IPS-NIHi11 (cell line): Measurements from ENCODE around the gene KCNIP3.
A peak's percentile ranks its signal among the peaks of the same experiment; 100 is the strongest.

Source experiments
- DNase-seq: peaks from one replicate; pipeline ENCODE4 v3.0.0; 2012; ENCODE audit warnings: mixed read lengths, low spot score

Gene KCNIP3

DNA sequence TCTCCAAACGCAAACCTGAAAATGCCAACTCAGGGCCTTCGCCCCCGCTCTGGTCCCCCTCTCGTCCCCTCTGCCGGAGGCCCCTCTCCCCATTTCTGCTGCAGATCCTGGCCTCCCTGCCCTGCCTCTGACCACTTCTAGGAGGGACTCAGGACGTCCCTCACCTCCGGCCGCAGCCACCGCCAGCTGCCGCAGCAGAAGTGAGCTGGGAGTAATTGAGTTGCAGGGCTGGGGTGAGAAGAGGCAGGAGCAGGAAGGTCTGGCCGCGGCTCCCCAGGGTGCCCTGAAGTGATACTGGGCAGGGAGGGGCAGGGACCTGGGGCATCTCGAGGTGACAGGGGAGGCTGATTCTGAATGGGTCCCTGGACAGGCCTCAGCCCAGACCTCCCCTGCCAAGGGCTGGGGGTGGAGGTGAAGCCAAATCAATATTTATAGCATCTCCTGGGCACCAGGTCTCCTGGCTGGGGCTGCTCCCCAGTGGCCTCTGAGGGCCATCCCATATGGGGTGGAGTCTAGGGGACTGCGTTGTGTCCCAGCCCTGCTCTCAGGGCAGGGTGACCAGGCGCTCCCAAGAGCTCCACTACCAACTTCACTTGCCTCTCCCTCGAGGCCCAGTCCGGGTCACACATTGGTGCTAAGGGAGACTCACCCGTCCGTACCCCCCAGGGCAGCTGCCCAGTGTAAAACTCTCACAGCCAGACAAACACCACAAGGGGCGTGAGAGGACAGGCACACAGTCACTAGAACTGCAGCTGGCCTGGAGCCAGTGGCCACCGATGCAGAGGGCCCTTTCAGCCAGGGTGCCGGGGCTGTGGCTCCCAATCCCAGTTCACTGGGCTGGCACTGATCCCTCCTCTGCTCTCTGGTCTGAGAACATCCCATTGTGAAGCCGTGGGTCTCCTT is 33.0 kb downstream of the KCNIP3 start:
- DNase-seq = no peak

DNA sequence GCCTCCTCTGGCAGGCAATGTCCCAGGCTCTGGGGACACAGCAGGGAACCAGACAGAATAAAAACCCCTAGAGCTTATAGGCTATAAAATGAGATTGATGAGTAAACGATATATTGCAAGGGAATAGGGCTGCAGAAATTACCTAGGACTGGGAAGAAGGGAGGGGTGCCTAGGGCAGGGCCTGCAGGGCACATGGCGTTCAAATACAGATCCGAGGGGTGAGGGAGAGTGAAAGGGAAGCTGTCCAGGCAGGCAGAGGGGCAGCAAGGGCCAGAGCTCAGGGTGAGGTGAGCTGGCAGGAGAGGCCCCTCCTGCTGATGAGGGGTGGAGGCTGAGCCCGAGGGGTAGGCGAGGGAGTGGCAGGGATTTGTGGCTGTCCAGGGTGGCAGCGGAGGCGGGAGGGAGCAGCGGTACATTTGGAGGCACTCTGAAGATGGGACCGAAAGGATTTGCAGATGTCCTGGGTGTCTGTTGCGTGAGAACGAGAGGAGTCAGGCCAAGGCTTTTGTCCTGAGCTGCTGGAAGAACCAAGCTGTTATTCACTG is 33.7 kb downstream of the KCNIP3 start:
- DNase-seq = no peak

DNA sequence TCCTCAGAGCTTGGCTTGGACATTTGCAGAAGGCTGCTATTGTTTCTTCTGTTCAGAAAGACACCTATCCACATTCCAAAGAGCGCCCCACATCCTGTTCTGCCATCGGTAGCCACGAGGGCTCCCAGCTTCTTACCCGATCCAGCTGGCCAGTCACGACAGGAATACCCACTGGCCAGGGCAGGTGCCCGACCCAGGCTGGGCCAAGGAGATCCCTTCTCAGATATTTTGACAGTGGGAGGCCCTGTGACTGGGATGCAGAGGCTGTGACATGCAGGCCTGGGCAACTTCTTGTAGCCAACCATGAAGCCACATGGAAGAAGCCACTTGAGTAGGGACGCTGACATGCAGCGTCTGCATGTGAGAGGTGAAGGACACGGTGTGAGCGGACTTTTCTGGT is 34.5 kb downstream of the KCNIP3 start:
- no peak for DNase-seq

DNA sequence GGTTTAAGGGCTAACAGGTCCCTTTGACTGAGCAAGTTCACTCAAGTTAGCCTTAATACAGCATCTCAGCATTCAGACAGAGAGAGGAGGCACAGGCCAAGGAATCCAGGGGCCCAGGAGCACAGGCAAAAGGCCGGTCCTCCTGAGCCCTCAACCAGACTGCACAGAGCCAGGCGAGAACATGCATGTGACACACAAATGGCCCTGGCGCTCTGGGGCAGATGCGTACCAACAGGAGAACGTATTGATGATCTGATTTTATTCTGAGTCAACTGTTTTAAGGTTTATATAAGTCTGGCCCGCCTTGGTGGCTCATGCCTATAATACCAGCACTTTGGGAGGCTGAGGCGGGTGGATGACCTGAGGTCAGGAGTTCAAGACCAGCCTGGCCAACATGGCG is 34.9 kb downstream of the KCNIP3 start:
- DNase-seq = no peak

DNA sequence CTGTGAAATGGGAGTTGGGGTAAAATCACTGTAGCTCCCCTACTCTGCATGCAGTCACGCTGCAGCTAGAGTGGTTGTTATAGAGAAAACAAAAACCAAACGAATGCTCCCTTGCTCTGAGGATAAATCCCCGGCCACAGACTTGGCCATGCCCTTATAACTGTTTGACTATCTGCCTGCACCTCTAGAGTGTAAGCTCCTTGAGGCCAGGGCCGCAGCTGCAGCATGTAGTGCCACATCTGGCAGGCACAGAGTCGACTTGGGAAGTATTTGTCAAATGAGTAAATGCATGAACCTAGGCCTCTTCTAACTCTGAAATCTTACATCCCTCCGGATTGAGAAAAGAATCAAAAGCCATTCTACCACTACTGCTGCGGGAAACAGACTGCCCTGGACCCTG is 35.9 kb downstream of the KCNIP3 start:
- DNase-seq = no peak

DNA sequence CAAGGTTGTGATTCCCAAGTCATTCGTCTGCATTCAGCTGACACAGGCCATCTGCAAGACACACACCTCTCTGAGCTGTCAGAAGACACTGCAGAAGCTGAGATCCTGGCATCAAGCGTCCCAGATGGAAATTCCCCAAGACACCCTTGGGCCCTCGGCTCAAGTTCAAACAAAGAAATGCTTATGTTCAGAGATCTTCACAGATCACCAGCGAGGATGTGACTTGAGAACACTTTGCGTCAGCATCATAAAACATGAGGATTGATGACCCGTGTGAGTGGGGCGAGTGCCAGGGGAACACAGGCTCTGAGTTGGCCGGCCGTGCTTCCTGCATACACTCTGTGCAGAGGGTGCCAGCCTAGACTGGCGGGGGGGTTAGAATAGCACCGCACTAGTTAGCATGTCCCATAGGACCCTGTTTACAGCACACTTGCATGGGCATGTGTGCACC is 36.8 kb downstream of the KCNIP3 start:
- no peak for DNase-seq

DNA sequence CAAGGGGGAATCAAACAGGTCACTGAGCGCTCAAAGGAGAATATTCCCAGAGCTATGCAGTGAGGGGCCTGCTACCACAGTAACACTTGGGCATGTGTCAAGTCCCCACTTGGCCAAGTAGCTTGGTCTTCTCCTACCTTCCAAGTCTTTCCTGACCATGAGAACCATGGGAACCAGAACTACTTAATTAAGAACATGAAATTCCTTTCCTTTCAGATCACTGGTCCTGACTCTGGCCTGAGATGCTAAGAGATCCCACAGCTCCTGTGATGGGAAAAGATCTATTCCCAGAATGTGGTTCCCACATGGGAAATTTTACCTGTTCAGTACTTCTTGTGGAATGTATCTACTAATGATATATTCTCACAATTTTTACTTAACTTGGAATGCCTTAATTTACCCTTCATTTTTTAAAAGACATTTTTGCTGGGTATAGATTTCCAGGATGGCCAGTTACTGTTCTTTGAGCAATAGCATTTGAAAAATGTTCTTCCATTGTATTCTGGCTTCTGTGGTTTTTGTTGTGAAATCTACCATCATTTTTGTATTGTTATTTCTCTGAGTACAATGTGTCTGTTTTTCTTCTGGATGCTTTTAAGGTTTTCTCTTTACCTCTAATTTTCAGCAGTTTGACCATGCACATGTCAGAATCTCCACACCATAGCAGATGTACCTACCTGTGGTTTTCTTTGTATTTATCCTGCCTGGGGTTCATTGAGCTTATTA is 37.9 kb downstream of the KCNIP3 start:
- DNase-seq = no peak

DNA sequence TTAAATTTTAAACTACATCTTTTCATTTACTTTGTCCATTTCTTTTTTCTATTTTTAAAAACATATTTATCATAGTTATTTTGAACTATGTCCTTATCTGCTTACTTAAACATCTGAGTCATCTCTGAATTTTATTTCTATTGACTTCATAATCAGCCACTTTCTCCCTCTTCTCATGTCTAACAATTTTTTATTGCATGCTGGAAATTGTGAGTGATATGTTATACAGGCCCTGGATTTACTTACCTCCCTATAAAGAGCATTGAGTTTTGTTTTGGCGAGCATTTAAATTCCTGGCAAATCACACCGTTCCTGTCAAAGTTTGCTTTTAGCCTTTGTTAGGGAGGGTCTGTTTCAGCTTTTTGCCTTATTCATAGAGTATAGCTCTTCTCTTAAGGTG is 39.3 kb downstream of the KCNIP3 start:
- no peak for DNase-seq

DNA sequence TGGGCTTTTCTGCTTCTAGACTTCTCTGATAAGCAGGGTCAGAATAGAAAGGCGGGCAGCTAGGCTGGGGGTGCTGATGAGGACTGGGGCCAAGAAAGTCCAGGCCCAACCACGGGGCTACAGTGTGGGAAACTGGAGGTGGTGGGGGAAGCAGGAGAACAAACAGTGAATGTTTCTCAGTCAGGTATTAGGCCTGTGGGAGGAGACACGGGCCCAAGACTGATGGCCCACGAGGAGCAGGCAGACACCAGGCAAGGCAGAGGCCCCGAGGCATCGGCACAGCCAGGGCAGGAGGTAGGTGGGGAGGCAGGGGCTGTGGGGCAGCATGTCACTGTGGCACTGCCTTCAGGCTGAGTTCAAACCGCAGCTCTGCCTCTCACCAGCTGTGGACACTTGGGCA is 40.7 kb downstream of the KCNIP3 start:
- no peak for DNase-seq

DNA sequence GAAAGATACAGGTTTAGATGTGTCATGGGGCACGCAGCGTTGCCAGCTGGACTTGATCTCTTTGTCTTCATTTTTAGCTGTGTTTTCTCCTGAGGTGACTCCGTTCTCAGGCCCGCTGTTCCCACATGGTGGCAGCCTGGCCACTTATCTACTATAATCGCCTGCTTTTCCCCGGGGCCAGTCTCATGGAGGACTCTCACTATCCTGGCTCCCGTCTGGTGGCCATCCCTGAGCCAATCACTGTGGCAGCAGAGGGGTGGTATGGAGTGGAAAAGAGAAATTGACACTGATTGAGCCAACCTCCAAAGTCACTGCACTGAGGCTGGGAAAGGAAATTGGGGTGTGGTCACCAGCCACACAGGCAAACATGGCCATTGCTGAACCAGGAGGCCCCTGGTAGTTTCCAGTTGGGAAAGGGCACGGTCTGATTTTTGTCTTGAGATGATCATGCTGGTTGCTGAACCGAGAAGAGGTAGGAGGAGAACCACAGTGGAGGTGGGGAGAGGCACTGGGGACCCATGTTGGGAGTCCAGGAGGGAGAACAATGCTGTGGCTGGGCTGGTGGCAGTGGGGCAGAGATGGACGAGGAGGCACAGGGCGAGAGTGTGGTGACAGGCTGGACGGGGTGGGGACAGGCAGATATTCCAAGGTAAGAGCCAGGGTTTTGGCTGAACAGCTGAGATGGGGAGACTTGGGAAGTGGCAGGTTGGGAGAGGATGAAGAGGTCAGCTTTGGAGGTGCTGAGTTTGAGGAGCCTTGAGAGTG is 45.6 kb downstream of the KCNIP3 start:
- DNase-seq = no peak

DNA sequence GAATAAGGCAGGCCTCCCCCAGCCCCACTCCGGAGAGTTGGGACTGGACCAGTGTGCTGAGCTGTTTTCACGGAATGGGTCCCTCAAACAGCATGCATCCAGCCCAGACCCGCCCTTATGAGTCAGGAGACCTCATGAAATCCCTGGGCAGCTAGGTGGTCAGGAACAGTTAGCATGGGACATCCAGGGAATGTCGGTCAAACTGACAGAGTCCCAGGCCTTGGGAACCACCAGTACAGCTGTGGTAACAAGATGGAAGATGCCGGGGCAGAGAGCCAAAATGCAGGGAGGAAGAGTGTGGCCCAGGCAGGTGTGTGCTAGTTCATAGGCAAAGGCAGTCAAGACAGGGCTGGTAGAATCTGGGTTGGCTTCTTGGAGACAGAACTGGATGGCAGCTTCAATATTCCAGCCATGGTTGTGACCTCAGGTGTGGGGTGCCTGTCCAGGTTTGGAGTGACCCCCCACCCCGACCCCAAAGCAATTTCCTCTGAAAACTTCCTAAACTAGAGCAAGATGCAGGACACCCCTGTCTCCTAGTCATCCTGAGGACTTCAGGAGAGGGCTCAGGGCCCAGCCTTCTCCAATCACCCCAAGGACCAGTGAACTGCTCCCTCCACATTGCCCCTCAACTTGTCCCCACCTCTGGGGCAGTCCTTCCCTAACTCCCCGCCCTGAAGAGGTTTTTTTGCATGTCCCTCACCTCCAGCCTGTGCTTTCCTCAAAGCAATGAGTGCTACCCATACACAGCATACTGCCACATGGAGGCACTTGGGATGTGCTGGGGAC is 46.5 kb downstream of the KCNIP3 start:
- DNase-seq = no peak

DNA sequence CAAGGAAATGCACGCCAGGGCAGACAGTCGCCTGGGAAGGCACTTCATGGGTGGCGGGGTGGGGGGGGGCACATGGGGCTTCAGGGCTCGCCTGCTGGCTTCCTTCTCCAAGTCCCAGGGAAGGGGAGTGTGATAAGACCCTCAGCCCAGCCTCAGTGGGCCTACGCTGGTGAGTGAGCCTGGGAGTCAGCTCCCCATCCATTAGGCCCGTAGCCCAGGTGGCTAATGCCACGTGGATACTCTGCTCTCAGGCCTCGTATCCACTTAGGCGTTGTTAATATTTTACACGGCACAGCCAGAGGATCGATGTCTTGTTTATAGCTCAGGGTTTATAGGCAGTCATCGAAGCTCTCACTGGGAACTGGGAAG is 47.1 kb downstream of the KCNIP3 start:
- no peak for DNase-seq

DNA sequence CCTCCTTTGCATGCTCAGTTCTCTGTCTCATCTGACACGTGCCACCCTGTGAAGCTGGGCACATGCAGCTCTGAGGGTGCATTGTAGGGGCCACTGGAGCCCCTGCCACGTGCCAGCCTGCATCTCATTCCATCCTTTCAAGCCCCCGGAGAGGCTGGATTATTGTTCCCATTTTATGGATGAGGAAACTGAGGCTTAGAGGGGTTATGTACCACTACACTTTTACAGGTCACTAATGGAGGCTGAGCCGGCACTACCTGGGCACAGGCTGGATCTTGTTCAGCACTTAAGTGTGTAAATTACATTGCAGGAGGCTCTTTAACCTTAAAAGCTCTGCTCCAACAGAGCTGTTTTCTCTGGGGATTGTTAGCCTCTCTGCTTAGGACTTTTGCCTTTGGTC is 47.5 kb downstream of the KCNIP3 start:
- DNase-seq = no peak

DNA sequence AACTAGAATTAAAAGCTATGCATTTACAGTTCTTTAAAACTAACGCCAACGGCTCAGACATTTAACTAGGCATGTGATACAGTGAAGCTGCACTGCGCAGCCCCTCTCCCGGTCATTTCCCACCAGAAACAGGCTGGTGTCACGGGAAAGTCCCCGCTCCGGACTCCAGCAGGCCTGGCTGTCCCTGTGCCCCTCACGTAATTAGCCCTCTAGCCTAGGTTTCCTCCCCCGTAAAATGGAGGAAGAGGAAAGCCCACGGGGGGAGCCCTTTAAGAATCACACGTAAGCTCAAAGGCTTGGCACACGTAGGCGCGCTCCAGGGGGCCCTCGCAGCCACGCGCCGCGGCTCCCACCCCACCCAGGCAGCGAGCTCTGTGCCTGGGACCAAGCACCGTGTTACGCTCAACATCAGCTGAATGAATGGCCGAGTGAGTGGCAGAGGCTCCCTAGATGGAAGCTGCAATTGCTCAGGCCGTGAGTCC is 48.0 kb downstream of the KCNIP3 start:
- no peak for DNase-seq

DNA sequence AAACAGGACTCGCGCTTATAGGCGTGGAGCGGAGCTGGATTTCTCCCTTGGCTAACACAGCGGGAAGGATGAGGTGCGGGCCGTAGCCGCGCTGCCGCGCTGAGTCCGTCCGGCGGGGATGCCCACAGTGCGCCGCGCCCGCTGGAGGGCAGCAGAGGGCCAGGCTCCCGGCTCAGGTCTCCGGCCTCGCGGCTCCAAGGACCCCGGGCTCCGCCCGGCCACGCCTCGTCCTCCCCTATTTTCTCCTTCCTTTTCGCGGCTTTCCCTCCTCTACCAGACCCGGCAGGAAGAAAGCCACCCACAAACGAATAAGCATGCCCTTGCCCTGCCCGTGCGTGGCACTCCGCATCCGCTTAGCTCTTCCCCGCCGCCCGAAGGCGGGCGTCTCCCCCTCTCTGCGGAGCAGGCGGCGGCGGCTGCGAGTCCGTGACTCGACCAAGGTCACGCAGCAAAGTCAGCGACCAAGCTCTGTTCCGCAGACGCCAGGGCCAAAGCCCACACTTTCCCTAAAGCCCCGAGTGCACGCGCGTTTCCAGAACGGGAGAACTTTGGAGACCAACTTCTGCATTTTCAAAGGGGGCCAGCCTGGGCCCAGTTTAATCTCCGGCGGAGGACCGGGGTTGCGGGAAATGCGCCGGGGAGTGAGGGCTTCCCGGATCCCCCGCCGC is 48.5 kb downstream of the KCNIP3 start:
- peak; percentile 99 for DNase-seq

DNA sequence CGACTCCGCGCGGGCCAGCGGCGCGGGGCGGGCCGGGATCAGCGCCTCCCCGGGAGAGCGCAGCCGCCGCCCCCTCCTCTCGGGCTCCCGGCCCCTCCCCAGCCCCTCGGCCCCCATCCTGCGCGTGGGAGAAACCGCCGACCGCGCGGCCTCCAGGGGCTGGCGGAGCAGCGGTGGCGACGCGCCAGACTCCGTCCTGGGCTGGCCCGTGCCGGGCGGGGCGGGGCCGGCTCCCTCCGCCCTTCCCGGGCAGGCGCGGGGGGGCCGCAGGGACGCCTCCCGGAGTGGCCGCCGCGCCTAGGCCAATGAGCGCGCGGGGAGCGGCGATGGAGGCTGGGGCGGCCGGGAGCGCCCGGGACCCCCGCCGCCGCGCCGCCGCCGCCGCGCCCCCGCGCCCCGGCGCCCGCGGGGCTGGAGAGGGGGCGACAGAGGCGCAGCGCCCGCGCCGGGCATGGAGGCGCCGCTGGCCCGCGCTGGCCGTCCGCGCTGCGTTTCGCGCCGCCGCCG is 49.1 kb downstream of the KCNIP3 start:
- peak; percentile 72 for DNase-seq

DNA sequence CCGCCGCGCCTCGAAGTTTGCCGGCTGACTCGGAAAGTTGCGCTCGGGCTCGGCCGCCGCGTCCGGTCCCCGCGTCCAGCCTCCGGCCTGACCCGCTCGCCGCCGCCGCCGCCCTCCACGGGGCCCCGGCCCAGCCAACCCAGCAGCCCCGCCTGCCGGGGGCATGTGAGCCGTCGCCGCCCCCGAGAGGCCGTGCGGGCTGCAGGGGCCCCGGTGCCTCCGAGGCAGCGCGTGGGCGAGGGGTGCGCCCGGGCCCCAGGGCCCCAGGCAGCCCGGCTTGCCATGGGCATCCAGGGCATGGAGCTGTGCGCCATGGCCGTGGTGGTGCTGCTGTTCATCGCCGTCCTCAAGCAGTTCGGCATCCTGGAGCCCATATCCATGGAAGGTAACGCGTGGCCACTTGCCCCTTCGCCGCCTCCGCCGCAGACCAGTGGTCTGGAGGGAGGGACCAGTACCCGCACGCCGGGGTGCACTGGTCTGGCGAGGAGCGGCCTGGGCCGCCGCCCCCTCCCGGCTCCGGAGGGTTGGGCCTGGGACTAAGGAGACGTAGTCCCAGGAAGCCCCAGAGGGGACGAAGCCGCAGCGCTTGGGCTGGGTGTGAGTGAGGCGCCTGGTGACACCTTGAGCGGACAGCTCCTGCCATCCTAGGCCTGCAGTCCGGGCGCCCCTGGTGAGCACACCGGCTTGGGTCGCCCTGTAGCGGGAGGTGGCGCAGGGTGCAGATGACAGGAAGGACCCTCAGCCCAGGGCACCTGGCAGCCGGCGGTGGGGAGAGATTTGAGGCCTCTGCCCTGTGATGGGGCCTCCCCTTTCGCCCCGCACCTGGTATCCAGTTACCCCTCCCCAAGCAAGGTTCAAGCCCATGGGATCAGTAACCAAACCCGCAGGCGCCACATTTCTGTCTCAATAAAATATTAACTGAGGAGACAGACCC is 49.9 kb downstream of the KCNIP3 start:
- DNase-seq = peak; percentile 72

DNA sequence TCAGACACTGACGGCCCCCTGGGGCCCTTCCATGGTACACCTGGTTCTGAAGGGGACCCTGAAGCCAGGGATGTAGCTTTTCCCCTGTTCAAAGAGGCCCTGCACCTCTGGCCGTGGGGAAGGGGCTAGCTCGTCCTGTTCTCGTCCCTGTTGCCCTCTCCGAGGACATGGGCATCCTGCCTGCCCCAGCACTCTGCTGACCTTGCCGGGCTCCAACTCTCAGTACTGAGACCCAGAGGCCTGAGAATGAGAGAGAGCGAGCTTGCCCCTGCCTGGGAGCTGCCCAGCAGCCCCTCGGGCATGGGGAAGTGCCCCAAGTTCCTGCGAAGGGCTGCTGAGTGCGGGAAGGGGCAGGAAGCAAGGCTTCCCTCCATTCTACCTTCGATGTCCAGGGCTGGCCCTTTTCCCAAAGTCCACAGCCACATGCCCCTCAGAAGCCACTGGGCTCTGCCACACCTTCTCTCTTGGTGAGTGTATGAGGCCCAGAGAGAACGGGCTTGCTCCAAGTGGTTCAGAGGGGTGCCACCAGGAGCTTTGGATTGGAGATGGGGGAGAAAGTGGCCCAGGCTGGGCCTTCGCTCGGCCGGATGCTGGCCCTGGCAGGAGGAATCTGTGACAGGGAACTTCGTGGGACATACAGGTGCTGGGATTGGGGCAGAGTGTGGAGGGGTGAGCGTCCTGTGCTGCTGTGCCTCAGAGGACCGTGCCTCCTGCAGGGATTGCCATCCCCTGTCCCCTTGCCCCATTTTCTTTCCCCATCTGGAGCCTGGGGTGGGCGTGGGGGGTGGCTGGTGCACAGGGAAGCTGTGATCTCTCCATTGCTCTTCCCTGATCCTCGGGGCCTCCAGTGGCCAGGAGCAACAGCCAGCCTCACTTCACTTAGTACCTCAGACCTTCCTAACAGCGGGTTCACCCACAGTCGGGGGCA is 50.8 kb downstream of the KCNIP3 start:
- DNase-seq = no peak
